NCI-H460 (cell line): Measurements from ENCODE around the gene CXorf58. TPM values are rescaled to one million over a fixed set of nuclear protein-coding genes. Genes with fewer than 3 reads are reported as not detected.
A peak's percentile ranks its signal among the peaks of the same experiment; 100 is the strongest.
"Not testable (repeated sequence)": the region's sequence is repeated elsewhere in the genome, so short reads cannot be mapped to it uniquely, and the experiment has no call there.

Source experiments
- DNase-seq: peaks from one replicate; pipeline ENCODE4 v3.0.0-alpha.2; 2016; ENCODE audit warnings: low read depth; ENCODE audit errors: extremely low read depth
- polyA plus RNA-seq: library from polyadenylated mRNA; depleted of rRNA; stranded (reverse); fragments of >200 nt; gene quantifications from 2 replicates; pipeline ENCODE4 v1.2.3, GENCODE V29; 2014; cell fraction: nucleus; rRNA removed
- total RNA-seq: library from RNA; depleted of rRNA; stranded (reverse); fragments of >200 nt; shearing (Covaris generic); gene quantifications from 2 replicates; pipeline ENCODE4 v1.2.3, GENCODE V29; 2014; rRNA removed

CXorf58 gene, protein sequence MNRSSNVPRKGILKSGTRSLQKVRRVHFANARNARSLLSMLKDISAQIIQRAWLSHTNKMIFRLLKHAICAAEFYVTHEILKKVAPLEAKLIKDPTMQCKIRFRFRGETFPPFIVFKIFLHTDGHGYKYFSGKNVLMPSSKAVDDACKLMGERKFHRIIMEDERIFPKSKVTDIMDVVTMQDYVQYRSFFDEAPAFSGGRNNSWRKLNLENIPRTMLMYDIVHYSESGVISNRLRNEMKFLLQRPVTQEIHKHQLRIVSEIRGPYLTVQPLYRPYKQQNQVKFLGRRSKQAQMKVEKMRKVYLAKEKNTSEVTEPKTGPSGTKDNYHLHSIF
- 0.05 and 0.14 TPM in 2 replicates for total RNA-seq
- polyA plus RNA-seq = not detected in 2 replicates

DNA sequence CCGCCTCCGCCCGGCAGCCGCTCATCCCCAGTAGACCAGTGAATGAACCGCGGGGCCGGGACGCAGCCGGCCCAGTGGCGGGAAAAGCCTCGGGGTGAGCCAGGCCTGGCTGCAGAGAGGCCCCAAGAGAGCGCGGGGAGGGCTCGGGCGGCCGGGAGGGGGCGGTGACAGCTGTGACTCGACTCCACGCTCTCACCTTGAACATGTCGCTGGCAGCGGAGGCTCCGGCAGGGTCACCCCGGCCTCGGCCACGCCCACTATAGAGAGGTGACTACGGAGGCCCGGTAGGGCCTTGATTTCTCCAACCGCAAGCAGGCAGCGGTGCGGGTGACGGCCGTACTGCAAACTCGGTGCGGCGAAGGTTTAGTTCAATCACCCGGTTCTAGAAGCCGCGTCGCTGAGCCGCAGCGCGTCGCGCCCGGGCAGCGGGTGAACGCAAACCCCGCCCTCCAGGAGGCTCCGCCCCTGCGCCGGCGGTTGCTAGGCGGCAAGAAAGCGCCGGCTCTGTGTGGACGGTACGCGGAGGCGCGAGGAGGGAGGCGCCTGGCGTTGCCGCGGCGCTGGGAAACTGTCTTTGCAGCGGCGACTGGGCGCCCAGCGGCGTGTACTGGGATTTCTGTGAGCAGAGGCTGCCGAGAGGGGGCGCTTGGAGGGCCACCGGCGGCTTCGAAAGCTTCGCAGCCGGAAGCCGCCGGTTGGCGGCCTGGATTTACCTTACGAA, at the start of gene CXorf58, which contains the start of gene APOO:
Gene CXorf58 (plus strand): TSS at position 509 of the 721 bp plus-strand sequence. CDS start 2,297 bp downstream, outside the sequence.
Gene APOO (minus strand): TSS at position 441 of the 721 bp plus-strand sequence. CDS start 236 bp downstream, at position 205.
- DNase-seq = peak; percentile 93

DNA sequence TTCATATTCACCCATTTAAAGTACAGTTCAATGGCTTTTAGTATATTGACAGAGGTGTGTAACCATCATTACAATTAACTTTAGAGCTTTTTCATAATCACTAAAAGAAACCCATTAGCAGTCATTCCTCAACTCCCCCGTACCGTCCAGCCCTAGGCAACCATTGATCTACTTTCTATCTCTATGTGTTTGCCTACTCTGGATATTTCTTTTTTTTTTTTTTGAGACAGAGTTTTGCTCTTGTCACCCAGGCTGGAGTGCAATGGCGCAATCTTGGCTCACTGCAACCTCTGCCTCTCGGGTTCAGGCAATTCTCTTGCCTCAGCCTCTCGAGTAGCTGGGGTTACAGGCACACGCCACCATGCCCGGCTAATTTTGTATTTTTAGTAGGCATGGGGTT, 48.6 kb upstream of the CXorf58 start:
- not testable (repeated sequence) for DNase-seq

DNA sequence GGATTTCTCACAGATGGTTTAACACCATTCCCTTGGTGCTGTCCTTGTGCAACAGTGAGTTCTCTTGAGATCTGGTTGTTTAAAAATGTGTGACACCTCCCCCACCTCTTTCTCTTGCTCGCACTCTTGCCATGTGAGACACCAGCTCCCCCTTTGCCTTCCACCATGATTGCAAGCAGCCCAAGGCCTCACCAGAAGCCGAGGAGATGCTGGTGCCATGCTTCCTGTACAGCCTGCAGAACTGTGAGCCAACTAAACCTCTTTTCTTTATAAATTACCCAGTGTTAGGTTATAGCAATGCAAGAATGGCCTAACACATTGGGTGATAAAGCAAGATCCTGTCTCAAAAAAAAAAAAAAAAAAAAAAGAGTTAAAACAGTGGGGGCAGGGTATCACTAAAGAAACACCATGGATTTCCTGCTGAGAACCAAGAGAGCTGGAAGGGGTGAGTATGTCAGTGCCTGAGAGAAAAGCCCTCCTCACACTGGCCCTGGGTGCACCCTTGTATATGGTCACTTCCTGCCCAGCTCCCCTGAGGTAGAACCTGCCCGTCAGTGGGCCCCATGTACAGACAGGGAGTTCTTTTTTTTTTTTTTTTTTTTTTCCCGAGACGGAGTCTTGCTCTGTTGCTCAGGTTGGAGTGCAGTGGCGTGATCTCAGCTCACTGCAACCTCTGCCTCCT, 46.5 kb upstream of the CXorf58 start:
- DNase-seq = no peak

DNA sequence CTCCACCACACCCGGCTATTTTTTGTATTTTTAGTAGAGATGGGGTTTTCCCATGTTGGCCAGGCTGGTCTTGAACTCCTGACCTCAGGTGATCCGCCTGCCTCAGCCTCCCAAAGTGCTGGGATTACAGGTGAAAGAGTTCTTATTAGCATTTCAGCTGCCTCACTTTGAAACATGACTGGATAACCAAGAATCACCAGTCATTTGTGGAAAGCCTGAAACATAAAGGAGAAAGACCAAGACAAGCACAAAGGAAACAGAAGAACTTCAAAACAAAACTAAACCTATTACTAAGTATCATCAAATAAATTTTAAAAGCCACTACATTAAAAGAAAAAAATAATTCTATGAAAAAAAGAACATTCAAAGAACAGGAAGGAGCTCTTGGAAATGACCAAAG, 45.9 kb upstream of the CXorf58 start:
- DNase-seq = not testable (repeated sequence)

DNA sequence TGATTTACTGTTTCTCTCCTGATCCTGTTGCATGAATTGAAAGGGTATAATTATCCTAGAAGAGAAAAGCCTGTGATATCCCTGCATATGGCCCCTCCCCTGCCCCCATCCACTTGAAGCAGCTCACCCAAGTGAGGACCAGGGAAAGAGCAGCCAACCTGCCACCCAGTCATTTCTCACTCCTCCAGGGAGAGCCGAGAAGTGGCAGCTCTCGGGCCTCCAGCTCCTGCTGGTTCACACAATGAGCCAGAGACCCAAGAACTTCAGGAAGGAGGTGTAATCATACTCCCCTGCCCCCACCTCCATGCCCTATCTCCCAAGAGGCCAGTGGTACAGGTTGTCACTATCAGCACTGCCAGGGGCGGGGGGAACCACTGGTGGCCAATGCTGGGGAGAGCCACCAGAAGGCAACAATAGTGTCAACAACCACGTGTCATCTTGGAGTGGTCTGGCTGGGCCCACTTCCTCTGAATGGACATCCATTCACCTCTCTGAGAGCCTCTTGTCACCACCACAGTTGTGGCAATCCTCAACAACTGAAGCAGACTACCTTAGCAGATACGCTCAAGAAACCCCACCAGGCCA, 43.0 kb upstream of the CXorf58 start:
- no peak for DNase-seq

DNA sequence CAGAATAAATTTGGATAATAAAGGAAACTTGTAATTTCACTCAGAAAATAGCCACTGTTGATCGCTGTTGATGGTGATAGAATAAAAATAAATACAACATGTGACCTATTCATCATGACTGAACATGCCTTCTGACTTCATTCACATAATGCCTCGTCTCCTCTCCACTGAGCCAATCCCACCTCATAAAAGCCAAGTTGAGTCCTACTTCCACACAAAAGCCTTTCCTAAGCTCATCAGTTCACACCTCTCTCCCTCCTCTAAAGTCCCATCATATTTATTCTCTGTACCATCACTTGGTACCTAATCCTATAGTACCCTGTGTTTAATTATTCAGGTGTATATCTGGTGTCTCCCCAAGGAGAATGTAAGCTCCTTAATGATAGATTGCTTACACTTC, 37.8 kb upstream of the CXorf58 start:
- DNase-seq = no peak

DNA sequence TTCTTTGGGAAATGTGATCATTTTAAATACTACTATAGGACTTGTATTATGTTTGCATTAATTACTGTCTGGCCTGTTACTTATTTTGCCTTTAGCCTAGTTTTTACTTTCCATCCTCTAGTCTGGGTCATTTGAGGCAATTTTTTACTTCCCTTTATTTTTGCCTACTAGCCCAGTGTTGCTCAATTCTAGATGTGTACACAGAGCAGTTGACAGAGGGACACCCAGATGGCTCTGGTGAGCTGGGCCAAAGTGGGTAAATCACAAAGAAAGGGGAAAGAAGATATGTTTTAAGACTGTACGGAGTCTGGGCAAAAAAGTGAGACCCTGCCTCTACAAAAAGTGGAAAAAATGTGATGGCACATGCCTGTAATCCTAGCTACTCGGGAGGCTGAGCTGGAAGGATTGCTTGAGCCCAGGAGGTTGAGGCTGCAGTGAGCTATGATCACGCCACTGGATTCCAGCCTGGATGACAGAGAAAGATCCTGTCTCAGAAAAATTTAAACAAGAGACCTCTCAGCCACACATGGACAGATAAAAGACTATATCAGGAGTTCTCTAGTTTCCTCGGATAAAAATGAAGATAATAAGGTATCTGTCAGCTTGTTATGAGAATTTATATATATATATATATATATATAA, 35.8 kb upstream of the CXorf58 start:
- DNase-seq = no peak

DNA sequence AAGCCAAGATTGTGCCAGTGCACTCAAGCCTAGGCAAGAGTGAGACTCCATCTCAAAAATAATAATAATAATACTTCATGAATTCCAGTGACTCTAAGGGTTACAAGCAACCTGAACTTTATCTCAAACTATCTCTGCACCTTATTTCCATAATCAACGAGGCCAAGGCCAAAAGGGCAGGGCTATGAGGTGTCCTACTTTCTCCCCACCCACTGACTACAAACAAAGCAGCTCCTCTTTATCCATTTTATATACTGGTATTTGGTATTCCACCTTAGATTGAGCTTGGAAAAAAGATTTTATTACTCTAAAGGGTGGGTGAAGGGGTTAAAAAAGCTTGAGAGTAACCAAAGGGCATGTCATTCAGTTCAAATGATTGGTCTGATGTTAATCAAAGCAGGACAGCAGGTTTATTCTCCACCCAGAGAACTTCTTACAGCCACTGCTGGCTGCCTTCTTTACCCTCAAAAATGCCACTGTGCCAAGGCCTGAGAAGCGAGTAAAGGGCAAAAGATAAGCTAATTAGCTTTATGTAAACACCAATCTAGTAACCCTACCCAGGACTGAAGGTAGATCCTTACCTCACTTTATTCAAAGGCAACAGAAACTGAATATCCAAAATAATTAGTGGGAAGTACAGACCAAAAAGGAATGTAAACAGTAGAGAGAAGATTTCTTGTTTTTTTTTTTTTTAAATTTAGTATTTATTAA, 28.3 kb upstream of the CXorf58 start:
- no peak for DNase-seq

DNA sequence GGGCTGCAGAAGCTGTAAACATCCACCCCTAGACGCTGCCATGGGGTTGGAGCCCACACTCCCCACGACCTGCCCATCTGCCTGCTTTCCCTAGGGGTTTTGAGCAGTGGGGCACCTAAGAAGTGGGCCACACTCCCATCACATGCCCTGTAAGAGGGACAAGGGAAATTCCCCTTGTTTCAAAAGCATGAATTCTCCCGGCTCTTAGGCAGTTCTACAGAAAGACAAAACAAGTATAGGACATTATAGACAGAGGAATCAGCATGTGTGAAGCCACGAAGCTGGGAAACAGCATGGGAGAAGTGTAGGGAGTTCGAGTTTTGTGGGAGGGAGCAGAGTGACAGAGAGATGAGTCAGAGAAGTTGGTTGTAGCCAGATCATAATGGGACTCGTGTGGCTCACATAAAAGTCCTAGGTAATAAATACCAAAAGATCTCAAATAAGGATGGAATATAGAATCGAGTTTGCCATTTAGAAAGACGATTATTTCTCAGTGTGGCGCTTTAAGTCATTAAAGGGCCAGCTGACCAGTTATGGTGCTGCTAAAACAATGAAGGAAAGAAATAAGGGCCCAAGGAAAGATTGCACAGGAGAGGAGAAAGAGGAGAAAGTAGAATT, 24.0 kb upstream of the CXorf58 start:
- peak; percentile 66 for DNase-seq

DNA sequence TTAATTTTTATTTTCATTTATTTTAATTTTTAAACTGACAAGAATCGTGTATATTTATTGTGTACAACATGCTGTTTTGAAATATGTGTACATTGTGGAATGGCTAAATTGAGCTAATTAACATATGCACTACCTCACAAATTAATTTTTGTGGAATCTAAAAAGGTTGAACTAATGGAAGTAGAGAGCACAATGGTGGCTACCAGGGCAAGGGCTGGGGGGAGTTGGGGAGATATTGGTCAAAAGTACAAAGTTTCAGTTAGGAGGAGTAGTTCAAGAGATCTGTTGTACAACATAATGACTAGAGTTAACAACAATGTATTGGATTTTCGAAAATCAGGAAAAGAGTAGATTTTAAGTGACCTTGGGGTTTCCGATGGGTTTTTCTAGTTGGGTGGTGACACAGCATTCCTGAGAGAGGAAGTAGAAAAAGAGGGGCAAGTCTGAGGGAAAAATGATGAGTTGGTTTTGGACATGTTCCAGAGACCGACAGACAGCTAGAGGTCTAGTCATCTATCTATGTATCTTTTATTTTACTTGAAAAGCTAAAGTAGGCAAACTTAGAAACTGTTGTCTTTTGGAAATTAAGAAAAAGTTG, 23.3 kb upstream of the CXorf58 start:
- DNase-seq = no peak

DNA sequence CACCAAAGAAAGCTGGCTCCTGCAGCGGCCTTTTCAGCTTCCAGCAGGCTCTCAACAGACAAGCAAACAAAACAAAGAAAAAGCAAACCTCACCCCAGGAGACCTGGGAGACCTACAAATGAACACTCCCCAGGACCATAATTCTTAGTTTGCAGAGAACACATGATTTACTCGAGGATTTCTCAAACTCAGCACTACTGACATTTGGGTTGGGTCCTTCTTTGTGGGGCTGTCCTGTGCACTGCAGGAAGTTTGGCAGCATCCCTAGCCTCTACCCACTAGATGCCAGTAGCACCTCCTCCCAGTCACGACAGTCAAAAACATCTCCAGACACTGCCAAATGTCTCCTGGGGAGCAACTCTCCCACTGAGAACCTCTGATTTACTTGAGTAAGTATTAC, 22.0 kb upstream of the CXorf58 start:
- DNase-seq = no peak

DNA sequence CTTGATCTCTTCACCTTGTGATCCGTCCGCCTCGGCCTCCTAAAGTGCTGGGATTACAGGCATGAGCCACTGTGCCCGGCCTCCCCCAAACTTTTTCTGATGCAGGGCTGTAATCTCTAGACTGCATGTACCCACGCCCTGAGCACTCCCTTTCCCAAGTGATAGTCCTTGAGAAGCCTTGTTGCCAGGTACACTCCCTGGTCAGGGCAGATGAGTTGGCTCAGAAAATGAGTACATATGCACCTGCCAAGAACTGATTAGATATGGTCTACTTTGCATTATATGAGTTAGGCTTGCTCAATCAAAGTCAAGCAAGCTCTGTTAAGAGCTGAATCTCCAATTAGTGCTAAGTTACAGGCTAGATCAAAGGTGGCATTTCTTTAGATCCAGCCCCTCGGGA, 20.4 kb upstream of the CXorf58 start:
- no peak for DNase-seq

DNA sequence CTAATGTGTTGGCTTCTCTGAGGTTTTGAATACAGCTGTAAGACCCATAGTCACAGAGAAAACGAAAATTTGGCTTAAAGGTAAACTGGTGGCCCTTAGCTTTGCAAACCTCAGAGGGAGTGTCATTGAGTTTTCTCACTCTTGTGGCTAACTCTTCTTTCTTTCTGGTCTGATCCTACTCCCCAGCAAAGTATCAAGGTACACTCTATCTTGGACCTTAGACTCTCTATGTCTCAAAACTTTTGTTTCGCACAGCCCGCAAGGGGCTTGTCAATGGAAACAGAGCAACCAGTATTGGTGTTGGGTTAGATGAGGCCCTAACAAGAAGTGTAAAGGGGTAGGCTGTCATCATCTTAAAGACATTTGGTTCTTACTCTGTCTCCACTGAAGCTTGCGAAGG, 19.9 kb upstream of the CXorf58 start:
- DNase-seq = no peak

DNA sequence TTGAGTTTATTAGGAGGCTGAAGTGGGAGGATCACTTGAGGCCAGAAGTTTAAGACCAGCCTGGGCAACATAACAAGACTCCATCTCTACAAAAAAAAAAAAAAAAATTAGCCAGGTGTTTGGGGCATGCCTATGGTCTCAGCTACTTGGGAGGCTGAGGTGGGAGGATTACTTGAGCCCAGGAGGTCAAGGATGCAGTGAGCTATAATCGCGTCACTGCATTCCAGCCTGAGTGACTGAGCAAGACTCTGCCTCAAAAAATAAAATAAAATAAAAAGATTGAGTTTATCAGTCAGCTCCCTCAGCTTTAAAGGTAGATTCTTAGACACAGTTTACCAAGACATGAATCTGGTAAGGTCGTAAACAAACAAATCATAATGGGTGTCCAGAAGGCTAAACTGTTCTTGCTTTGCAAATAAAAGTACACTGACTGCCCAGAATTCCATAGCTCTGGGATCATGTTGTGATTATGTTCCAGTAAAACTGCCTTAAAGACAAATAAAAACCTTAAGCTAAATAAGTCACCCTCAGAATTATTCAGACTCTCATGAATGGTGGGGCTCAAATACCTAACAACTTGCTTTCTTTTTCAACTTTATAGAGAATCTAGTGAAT, 18.8 kb upstream of the CXorf58 start:
- DNase-seq = no peak

DNA sequence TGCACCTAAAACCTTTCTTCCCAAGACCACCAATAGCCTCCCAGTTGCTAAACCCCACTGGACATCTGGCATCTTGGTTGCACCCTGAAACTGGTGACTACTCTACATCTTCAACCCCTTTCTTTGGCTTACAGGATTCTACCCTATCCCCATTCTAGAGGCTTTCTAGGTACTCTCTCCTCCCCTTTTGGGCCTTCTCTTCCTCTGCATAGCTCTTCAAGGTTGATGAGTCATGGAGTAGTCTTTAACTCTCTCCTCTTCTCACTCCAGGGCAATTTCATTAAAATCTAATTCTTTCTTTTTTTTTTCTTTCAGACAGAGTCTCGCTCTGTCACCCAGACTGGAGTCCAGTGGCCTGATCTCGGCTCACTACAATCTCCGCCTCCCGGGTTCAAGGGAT, 16.9 kb upstream of the CXorf58 start:
- no peak for DNase-seq

DNA sequence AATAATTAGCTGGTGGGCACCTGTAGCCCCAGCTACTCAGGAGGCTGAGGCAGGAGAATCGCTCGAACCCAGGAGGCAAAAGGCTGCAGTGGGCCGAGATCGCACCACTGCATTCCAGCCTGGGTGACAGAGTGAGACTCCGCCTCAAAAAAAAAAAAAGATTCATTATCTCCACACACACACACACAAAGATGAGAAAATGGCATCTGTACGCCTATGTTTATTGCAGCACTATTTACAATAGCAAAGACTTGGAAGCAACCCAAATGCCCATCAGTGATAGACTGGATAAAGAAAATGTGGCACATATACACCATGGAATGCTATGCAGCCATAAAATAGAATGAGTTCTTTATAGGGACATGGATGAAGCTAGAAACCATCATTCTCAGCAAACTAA, 12.8 kb upstream of the CXorf58 start:
- not testable (repeated sequence) for DNase-seq

DNA sequence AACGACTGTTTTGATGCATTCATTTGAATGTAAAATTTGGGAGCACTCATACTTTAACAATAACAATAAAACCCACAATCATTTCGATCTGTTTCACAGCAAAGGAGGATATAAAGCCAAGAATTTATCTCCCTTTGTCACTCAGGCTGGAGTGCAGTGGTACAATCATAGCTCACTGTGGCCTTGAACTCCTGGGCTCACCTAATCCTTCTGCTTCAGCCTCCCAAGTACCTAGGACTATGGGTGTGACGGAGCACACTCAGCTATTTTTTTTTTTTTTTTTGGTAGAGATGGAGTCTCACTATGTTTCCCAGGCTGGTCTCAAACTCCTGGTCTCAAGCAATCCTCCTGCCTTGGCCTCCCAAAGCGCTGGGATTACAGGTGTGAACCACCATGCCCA, 11.3 kb upstream of the CXorf58 start:
- DNase-seq = not testable (repeated sequence)

DNA sequence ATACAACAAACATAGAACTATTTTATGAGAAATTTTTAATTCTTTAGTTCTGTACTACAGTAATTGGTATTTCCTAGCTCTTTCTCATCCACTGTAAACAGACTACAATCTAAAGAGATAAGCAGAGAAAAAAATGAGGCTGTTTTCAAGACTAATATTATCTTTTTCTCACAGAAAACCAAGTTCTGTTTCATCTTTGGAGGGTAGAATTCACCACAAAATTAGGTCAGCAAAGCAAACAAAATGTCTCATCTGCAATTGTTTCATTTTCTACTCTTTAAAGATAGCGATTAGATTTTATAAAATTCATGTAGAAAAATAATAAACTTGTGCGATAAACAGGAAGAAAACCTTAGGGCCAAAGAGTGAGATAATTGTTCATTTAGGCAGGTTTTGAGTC, 10.8 kb upstream of the CXorf58 start:
- no peak for DNase-seq
